ENCODE measurements around the gene ABAT.

DNA sequence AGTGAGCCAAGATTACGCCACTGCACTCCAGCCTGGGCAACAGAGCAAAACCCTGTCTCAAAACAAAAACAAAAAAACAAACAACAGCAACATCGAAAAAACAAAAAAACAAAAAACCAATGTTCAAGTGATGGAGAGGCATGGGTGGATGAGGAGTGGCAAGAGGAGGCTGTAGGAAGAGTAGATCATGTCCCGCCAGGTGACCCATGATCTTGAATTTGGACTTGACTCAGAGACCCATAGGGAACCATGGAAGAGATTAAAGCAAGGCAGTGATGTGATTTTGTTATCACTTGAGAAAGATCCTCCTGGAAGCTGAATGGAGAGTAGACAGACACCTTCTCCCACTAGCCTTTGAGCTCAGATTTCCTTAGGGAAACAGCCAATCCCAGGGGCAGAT lies 11.2 kb downstream of the ABAT start:
- TF ChIP-seq POLR2A (IDR thresholded peaks at IDR 0.05) = no peak
- TF ChIP-seq, protein P1, sequence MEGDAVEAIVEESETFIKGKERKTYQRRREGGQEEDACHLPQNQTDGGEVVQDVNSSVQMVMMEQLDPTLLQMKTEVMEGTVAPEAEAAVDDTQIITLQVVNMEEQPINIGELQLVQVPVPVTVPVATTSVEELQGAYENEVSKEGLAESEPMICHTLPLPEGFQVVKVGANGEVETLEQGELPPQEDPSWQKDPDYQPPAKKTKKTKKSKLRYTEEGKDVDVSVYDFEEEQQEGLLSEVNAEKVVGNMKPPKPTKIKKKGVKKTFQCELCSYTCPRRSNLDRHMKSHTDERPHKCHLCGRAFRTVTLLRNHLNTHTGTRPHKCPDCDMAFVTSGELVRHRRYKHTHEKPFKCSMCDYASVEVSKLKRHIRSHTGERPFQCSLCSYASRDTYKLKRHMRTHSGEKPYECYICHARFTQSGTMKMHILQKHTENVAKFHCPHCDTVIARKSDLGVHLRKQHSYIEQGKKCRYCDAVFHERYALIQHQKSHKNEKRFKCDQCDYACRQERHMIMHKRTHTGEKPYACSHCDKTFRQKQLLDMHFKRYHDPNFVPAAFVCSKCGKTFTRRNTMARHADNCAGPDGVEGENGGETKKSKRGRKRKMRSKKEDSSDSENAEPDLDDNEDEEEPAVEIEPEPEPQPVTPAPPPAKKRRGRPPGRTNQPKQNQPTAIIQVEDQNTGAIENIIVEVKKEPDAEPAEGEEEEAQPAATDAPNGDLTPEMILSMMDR (IDR thresholded peaks at IDR 0.05) = no peak

Measured in ovary (tissue), 3 donors.